ENCODE data around the gene CCL20. TPM values are rescaled to one million over a fixed set of nuclear protein-coding genes. Genes with fewer than 3 reads are reported as not detected.

Gene CCL20
- total and polyA plus RNA-seq, 2 donors (not counting 3 experiments of a cell fraction or from before 2014, with no cell fraction given), result 0.32 TPM; not detected in 1

DNA sequence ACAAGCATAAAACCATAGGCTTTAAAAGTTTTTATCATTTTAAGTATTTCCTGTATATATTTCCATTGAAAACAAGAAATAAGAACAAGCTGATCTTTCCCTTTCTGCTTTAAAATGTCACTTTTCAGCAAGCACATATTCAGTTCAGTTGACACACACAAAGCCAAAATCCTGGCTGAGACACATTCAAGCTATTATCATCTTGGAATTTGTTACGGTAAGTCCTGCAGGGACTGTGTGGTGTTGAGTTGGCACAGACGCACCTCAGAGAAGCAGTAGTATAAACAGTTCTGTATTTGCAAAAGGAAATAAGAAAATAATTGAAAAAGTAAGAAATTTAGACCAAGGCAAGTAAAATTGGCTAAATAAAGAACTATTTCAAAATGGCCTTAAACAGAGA, 47.4 kb downstream of the CCL20 start:
- CTCF ChIA-PET, result interaction anchor here (0.8 to 5.1 kb wide), 12 partner anchors 12 to 446 kb away, joined by 3 to 69 read pairs (median 26); partner anchors contain the start of gene DAW1

More for the DNA sequence above, 47.4 kb downstream of the CCL20 start:
- Histone ChIP-seq H2AFZ (ENCODE audit: low read depth, low read length) (peak overlapping the region; percentile 82), H3K4me1 (ENCODE audit: control insufficient read depth, extremely low read depth, insufficient read depth, low read length) (peaks cover 24% of the 10 kb centered on the region), H3K27me3 (ENCODE audit: control insufficient read depth in 2 of 2, insufficient read depth in 2 of 2, low read length in 2 of 2) (no peaks in the 10 kb centered on the region), H3K4me2 (ENCODE audit: insufficient read depth, low read length) (peak overlapping the region; percentile 13), H3K4me3 (replicated peaks in 1 of 3; ENCODE audit: insufficient read depth in 1 of 3, low read depth in 1 of 3, low read length in 3 of 3) (no peak overlapping the region), H3K9me1 (replicated peaks; ENCODE audit: control insufficient read depth, extremely low read depth, insufficient read depth, low read length) (no peaks in the 10 kb centered on the region), H3K9me3 (replicated peaks; ENCODE audit: control insufficient read depth, insufficient read depth, low read length) (no peaks in the 10 kb centered on the region), H4K20me1 (replicated peaks; ENCODE audit: control insufficient read depth, extremely low read depth, insufficient read depth, low read length) (no peaks in the 10 kb centered on the region), H3K9ac (replicated peaks; ENCODE audit: extremely low read depth, insufficient read depth, low read length) (no peak overlapping the region), H3K36me3 (ENCODE audit: control insufficient read depth in 2 of 2, extremely low read depth in 1 of 2, insufficient read depth in 2 of 2, low read length in 2 of 2) (no peaks in the 10 kb centered on the region), H3K79me2 (ENCODE audit: control insufficient read depth, insufficient read depth, low read length) (no peaks in the 10 kb centered on the region), H3K27ac (ENCODE audit: insufficient read depth, low read depth, low read length) (no peak overlapping the region)
- intact Hi-C loops (cut with micrococcal nuclease), result loop anchor here (5.0 kb wide), 2 partner anchors 389 to 534 kb away; partner anchors contain the start of genes AGFG1 and MFF
- TF ChIP-seq, protein P1, sequence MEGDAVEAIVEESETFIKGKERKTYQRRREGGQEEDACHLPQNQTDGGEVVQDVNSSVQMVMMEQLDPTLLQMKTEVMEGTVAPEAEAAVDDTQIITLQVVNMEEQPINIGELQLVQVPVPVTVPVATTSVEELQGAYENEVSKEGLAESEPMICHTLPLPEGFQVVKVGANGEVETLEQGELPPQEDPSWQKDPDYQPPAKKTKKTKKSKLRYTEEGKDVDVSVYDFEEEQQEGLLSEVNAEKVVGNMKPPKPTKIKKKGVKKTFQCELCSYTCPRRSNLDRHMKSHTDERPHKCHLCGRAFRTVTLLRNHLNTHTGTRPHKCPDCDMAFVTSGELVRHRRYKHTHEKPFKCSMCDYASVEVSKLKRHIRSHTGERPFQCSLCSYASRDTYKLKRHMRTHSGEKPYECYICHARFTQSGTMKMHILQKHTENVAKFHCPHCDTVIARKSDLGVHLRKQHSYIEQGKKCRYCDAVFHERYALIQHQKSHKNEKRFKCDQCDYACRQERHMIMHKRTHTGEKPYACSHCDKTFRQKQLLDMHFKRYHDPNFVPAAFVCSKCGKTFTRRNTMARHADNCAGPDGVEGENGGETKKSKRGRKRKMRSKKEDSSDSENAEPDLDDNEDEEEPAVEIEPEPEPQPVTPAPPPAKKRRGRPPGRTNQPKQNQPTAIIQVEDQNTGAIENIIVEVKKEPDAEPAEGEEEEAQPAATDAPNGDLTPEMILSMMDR (IDR thresholded peaks at IDR 0.05; ENCODE audit: extremely low read depth in 1 of 2, insufficient read depth in 1 of 2, low read depth in 1 of 2, low read length in 2 of 2), result no peak
- TF ChIP-seq JUN (IDR thresholded peaks at IDR 0.05; ENCODE audit: borderline replicate concordance, insufficient read depth, insufficient read length, low read depth), result no peak
- no peak for TF ChIP-seq FOS (IDR thresholded peaks at IDR 0.05; ENCODE audit: borderline replicate concordance, insufficient read depth, low read length)
- TF ChIP-seq POLR2AphosphoS5 (IDR thresholded peaks at IDR 0.05; ENCODE audit: insufficient read depth, low read depth, low read length), result no peak
- TF ChIP-seq MYC (IDR thresholded peaks at IDR 0.05; ENCODE audit: low read depth, low read length), result no peak
- TF ChIP-seq GATA2 (IDR thresholded peaks at IDR 0.05; ENCODE audit: insufficient read depth, insufficient read length, low read depth, low read length), result no peak
- TF ChIP-seq EZH2 (IDR thresholded peaks at IDR 0.05; ENCODE audit: borderline replicate concordance, low read depth, low read length, severe bottlenecking), result no peak
- TF ChIP-seq, protein P2, sequence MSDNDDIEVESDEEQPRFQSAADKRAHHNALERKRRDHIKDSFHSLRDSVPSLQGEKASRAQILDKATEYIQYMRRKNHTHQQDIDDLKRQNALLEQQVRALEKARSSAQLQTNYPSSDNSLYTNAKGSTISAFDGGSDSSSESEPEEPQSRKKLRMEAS (IDR thresholded peaks at IDR 0.05; ENCODE audit: insufficient read depth, insufficient read length), result no peak
- TF ChIP-seq POLR2A (IDR thresholded peaks at IDR 0.05; ENCODE audit: low read depth, low read length), result no peak
- POLR2A ChIA-PET, result interaction anchor here (1.7 kb wide), 1 partner anchor 11 kb away, joined by 4 read pairs; the partner anchor contains the start of gene DAW1
- FAIRE-seq (no peak), DNase-seq (ENCODE audit: low read depth, low spot score) (peak; percentile 21)
- dilution Hi-C loops (cut with MboI; ENCODE audit: extremely low pct_ligation_motif_present, low sequenced_read_pairs), result no loop called here
- no TSS peak for BruUV-seq (replicated peaks)
